GM12872 (cell line): Measurements from ENCODE around the gene SPIRE1.

Source experiments
- CTCF ChIP-seq: IDR thresholded peaks from 3 replicates; pipeline ENCODE4 v1.5.1; 2011; ENCODE audit warnings: low read depth, mild to moderate bottlenecking, low read length, moderate library complexity; ENCODE audit not compliant: insufficient read depth

SPIRE1 gene

GRCh38 chr18:12645254-12645653 lies 12.7 kb downstream of the SPIRE1 start:
- no peak for TF ChIP-seq CTCF

GRCh38 chr18:12640881-12641200 lies 17.1 kb downstream of the SPIRE1 start:
- TF ChIP-seq CTCF, result no peak

GRCh38 chr18:12639990-12640880 lies 17.7 kb downstream of the SPIRE1 start:
- TF ChIP-seq CTCF, result no peak

GRCh38 chr18:12638644-12639124 lies 19.2 kb downstream of the SPIRE1 start:
- no peak for TF ChIP-seq CTCF

- TF ChIP-seq CTCF, result no peak
Measured at GRCh38 chr18:12637901-12638643, 19.8 kb downstream of the SPIRE1 start.

- TF ChIP-seq CTCF, result no peak
Measured at GRCh38 chr18:12637393-12637792, 20.5 kb downstream of the SPIRE1 start.

GRCh38 chr18:12631831-12632477 lies 26.0 kb downstream of the SPIRE1 start:
- no peak for TF ChIP-seq CTCF
